HG02852 (cell line): ENCODE measurements around the gene NPL.

ENCODE experiments used
- ATAC-seq: cut with Tn5 transposase; IDR thresholded peaks from one replicate; pipeline ENCODE4 v1.9.1; 2021; ENCODE audit warnings: mild to moderate bottlenecking, moderate library complexity; ENCODE audit not compliant: unreplicated experiment

Gene NPL

GRCh38 chr1:182861994-182862393, 72.4 kb downstream of the NPL start:
- no peak for ATAC-seq

- no peak for ATAC-seq
These were observed 73.3 kb downstream of the NPL start for GRCh38 chr1:182862827-182863226.

- no peak for ATAC-seq
These were observed 74.4 kb downstream of the NPL start for GRCh38 chr1:182863940-182864339.

- no peak for ATAC-seq
These were observed 78.3 kb downstream of the NPL start for GRCh38 chr1:182867861-182868260.

GRCh38 chr1:182869241-182869666, 79.7 kb downstream of the NPL start:
- ATAC-seq, result no peak

GRCh38 chr1:182872881-182873280, 83.3 kb downstream of the NPL start:
- ATAC-seq, result no peak

- ATAC-seq, result no peak
These were observed 86.3 kb downstream of the NPL start for GRCh38 chr1:182875889-182876288.

GRCh38 chr1:182877331-182877730, 87.8 kb downstream of the NPL start:
- no peak for ATAC-seq

GRCh38 chr1:182877842-182878241, 88.3 kb downstream of the NPL start:
- ATAC-seq, result no peak
